Measurements from ENCODE around the gene ICAM2. TPM values are rescaled to one million over a fixed set of nuclear protein-coding genes. Genes with fewer than 3 reads are reported as not detected.

ICAM2 gene
- polyA plus RNA-seq, 1 of the 3 experiments (the other 2 are of a cell fraction): 0.08 TPM

DNA sequence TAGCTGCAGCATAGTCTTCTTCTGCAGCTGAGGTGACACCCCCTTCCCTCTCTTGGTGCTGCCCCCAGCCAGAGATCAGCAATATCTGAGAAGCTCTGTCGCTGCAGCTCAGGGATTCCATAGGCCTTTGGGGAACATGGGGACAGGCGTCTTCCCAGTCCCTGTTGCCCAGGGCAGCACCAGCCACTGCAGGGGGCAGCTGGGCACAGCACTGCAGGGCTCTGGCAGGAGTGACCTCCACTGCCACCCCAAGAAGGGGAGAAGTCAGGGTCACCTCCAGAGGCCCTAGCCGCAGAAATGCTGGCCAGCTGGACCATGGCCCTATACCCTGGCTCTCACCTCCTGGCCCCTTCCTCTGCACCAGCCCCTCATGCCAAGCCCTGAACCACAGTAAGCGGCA lies 64.6 kb downstream of the ICAM2 start (continued):
- TF ChIP-seq RXRA (IDR thresholded peaks at IDR 0.05; ENCODE audit: borderline replicate concordance, low read depth) (no peak), JUND (IDR thresholded peaks at IDR 0.05) (no peak), EP300 (IDR thresholded peaks at IDR 0.05; ENCODE audit: borderline replicate concordance in 1 of 2, low read depth in 1 of 2, low read length in 1 of 2) (no peak), NFIC (IDR thresholded peaks at IDR 0.05; ENCODE audit: borderline replicate concordance) (no peak), MXI1 (IDR thresholded peaks at IDR 0.05; ENCODE audit: low read depth, low read length) (no peak), FOXJ3 (CRISPR knock-in tag; IDR thresholded peaks at IDR 0.05) (no peak)
- TF ChIP-seq, protein P1, sequence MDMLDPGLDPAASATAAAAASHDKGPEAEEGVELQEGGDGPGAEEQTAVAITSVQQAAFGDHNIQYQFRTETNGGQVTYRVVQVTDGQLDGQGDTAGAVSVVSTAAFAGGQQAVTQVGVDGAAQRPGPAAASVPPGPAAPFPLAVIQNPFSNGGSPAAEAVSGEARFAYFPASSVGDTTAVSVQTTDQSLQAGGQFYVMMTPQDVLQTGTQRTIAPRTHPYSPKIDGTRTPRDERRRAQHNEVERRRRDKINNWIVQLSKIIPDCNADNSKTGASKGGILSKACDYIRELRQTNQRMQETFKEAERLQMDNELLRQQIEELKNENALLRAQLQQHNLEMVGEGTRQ (IDR thresholded peaks at IDR 0.05; ENCODE audit: borderline replicate concordance, low read depth, low read length): no peak

DNA sequence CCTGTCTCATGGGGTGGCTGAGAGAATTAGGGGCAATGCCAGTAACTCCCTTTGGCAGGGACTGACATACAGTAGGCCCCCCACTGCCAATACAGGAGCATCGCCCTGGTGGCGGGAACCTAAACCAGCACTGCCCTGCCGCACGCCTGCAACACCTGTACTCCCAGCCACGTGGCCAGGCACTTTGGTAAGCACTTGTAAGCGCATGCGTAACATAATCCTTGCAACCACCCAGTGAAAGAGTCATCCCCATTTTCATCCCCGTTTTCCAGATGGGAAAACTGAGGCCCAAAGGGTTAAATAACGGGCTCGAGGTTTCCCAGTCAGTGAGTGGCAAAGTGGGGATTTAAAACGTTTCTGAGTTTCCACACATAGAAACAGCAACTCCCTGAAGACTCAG lies 65.2 kb downstream of the ICAM2 start:
- 74% methylated on average over 11 of the region's 11 CpGs for WGBS (ENCODE audit: low lambda C conversion rate)
- CTCF ChIA-PET: interaction anchor here (0.7 to 7.9 kb wide), 9 partner anchors 9 to 178 kb away, joined by 3 to 69 read pairs (median 5); partner anchors contain the start of genes CSHL1 and GH1
- H3K79me2 ChIP-seq (ENCODE audit: insufficient read depth): no peaks in the 10 kb centered on the region
- TF ChIP-seq, protein P2, sequence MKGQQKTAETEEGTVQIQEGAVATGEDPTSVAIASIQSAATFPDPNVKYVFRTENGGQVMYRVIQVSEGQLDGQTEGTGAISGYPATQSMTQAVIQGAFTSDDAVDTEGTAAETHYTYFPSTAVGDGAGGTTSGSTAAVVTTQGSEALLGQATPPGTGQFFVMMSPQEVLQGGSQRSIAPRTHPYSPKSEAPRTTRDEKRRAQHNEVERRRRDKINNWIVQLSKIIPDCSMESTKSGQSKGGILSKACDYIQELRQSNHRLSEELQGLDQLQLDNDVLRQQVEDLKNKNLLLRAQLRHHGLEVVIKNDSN (IDR thresholded peaks at IDR 0.05; ENCODE audit: borderline replicate concordance, low read depth): no peak
- TF ChIP-seq, protein P3, sequence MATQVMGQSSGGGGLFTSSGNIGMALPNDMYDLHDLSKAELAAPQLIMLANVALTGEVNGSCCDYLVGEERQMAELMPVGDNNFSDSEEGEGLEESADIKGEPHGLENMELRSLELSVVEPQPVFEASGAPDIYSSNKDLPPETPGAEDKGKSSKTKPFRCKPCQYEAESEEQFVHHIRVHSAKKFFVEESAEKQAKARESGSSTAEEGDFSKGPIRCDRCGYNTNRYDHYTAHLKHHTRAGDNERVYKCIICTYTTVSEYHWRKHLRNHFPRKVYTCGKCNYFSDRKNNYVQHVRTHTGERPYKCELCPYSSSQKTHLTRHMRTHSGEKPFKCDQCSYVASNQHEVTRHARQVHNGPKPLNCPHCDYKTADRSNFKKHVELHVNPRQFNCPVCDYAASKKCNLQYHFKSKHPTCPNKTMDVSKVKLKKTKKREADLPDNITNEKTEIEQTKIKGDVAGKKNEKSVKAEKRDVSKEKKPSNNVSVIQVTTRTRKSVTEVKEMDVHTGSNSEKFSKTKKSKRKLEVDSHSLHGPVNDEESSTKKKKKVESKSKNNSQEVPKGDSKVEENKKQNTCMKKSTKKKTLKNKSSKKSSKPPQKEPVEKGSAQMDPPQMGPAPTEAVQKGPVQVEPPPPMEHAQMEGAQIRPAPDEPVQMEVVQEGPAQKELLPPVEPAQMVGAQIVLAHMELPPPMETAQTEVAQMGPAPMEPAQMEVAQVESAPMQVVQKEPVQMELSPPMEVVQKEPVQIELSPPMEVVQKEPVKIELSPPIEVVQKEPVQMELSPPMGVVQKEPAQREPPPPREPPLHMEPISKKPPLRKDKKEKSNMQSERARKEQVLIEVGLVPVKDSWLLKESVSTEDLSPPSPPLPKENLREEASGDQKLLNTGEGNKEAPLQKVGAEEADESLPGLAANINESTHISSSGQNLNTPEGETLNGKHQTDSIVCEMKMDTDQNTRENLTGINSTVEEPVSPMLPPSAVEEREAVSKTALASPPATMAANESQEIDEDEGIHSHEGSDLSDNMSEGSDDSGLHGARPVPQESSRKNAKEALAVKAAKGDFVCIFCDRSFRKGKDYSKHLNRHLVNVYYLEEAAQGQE (IDR thresholded peaks at IDR 0.05; ENCODE audit: low read depth, low read length): no peak
- TF ChIP-seq, protein P1 (IDR thresholded peaks at IDR 0.05; ENCODE audit: borderline replicate concordance, low read depth, low read length): no peak
- H3K4me1 ChIP-seq (ENCODE audit: control insufficient read depth in 1 of 2, insufficient read depth in 2 of 2, low read depth in 1 of 2, low read length in 1 of 2): peaks cover 0 to 13% of the 10 kb centered on the region in 2 experiments; a peak in 1 of 4 replicates
- H3K36me3 ChIP-seq (replicated peaks in 1 of 2; ENCODE audit: control insufficient read depth in 1 of 2, insufficient read depth in 2 of 2, low read length in 1 of 2): no peaks in the 10 kb centered on the region
- no peaks in the 10 kb centered on the region for H4K20me1 ChIP-seq (ENCODE audit: insufficient read depth)
- POLR2A ChIA-PET: no interaction called here
- H3K9me3 ChIP-seq: no peaks in the 10 kb centered on the region
- no peaks in the 10 kb centered on the region for H3K9me2 ChIP-seq
- no peak overlapping the region for H3K4me2 ChIP-seq
- DNase-seq: no peak
- H3F3A ChIP-seq (replicated peaks; ENCODE audit: insufficient read depth): no peaks in the 10 kb centered on the region
- no peak overlapping the region for H3K4me3 ChIP-seq (ENCODE audit: low read depth in 2 of 2, low read length in 1 of 2)
- peaks cover 6% of the 10 kb centered on the region; the same call in 1 of the 2 replicates for H3K27me3 ChIP-seq (ENCODE audit: insufficient read depth)
- H2AFZ ChIP-seq (ENCODE audit: low read depth): no peak overlapping the region
- H3K27ac ChIP-seq (ENCODE audit: low read depth in 2 of 2, low read length in 1 of 2): no peak overlapping the region
- no peak overlapping the region for H3K9ac ChIP-seq

Data from SK-N-SH (cell line).